MCF 10A (cell line): ENCODE data around the gene KRTAP4-11. TPM values are rescaled to one million over a fixed set of nuclear protein-coding genes. Genes with fewer than 3 reads are reported as not detected.
"Not testable (repeated sequence)": the region's sequence is repeated elsewhere in the genome, so short reads cannot be mapped to it uniquely, and the experiment has no call there.

Experiments used
- BruUV-seq: library from RNA; stranded (reverse); fragments of 400-500 nt; replicated peaks from 2 replicates; lab custom pipeline; 2021; lab: Mats Ljungman, UMichigan
- CTCF ChIA-PET: fragments of 300-600 bp; sonication (Branson Sonifier 250); formaldehyde crosslinking; extraction: SDS; loops from one replicate; lab custom pipeline; 2021; ENCODE audit warnings: antibody characterized with exemption, inconsistent platforms; lab: Yijun Ruan, JAX
- POLR2A ChIA-PET: fragments of 300-600, 350-650 bp; sonication (Branson Sonifier 250); formaldehyde crosslinking; extraction: SDS; loops from one replicate; lab custom pipeline; 2020; ENCODE audit warnings: antibody characterized with exemption, inconsistent platforms; lab: Yijun Ruan, JAX
- DNase-seq: peaks from one replicate; pipeline ENCODE4 v3.0.0-alpha.2; 2018; ENCODE audit not compliant: unreplicated experiment
- H3K27ac Mint-ChIP-seq: one replicate; pipeline ENCODE4 v1.8.0; 2022; ENCODE audit warnings: mild to moderate bottlenecking, low read depth, mixed read lengths; ENCODE audit not compliant: unreplicated experiment
- H3K27me3 Mint-ChIP-seq: one replicate; pipeline ENCODE4 v1.8.0; 2022; ENCODE audit warnings: mixed read lengths; ENCODE audit not compliant: insufficient read depth, unreplicated experiment
- H3K36me3 Mint-ChIP-seq: one replicate; pipeline ENCODE4 v1.8.0; 2022; ENCODE audit warnings: mild to moderate bottlenecking, moderate library complexity, mixed read lengths; ENCODE audit not compliant: insufficient read depth, unreplicated experiment
- H3K4me1 Mint-ChIP-seq: one replicate; pipeline ENCODE4 v1.8.0; 2022; ENCODE audit warnings: mixed read lengths; ENCODE audit not compliant: insufficient read depth, unreplicated experiment
- H3K4me3 Mint-ChIP-seq: one replicate; pipeline ENCODE4 v1.8.0; 2022; ENCODE audit warnings: mild to moderate bottlenecking, moderate library complexity, mixed read lengths; ENCODE audit not compliant: unreplicated experiment
- H3K9me3 Mint-ChIP-seq: one replicate; pipeline ENCODE4 v1.8.0; 2022; ENCODE audit warnings: mixed read lengths; ENCODE audit not compliant: unreplicated experiment
- intact Hi-C: fragments of 100-400 bp; cut with micrococcal nuclease; formaldehyde crosslinking; loops from 2 replicates; pipeline ENCODE4 v1.14.1; 2022
- total RNA-seq: library from RNA; stranded (reverse); gene quantifications from 2 replicates; pipeline ENCODE4 v1.2.3, GENCODE V29; 2022
- TF ChIP-seq, protein P1 (sequence below): fragments of 200-600 bp; IDR thresholded peaks from one replicate; pipeline ENCODE4 v1.8.0; 2022; ENCODE audit warnings: antibody characterized with exemption, mild to moderate bottlenecking; ENCODE audit not compliant: unreplicated experiment

The KRTAP4-11 gene
- total RNA-seq, 1 experiment from 2014 or later = not detected

DNA sequence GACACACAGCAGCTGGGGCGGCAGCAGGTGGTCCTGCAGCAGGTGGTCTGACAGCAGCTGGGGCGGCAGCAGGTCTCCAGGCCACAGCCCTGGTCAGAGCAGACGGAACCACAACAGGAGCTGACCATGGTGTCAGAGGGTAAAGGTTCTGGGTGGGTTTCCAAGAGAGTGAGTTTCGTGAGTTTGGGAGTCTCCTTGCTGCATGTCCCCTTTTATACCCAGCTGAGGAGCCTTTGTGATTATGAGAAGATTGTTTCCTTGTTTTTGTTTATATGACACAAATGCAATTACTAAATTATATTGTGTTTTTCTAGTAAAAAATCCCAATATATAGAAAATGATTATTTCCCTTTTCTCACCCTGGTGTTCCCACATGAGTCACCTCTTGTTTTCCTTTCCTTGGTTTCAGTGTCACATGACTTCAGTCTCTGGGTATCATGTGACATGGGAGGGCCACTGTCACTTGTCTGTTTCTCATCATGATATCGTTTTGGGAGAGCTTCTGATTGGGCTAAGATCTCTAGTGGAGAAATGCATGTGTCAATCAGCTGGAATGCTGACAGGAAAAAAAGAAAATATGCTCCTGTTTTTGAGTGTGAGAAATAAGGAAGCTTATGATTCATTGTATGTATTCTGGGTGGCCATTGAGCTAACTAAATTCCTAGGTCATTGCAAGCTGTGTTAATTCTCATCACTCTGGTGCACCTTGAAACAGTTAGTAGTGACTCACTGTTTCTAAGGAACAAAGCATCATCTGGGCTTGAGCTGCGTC is 22.4 kb upstream of the KRTAP4-11 start, which contains the start of gene KRTAP4-6:
Gene KRTAP4-6, minus strand, starts transcription at position 185 of the 772 bp plus-strand sequence. Its CDS starts 57 bp downstream, at position 128.
- Mint-ChIP-seq H3K4me1 (peaks cover 6% of the 10 kb centered on the region), H3K4me3 (no peak within 1 kb of the TSS), H3K27ac (peak within 1 kb of the TSS; percentile 3), H3K9me3 (peaks cover 27% of the 10 kb centered on the region), H3K36me3 (peaks cover 6% of the 10 kb centered on the region), H3K27me3 (no peaks in the 10 kb centered on the region)
- intact Hi-C loops = loop anchor here (2.0 kb wide), 1 partner anchor 232 kb away; no protein-coding TSS in a partner anchor
- no TSS peak for BruUV-seq
- ChIA-PET CTCF (interaction anchor here (0.6 kb wide), 1 partner anchor 523 kb away, joined by 3 read pairs; no protein-coding TSS in a partner anchor), POLR2A (interaction anchor here (0.6 to 1.7 kb wide), 6 partner anchors 9 to 972 kb away, joined by 3 to 5 read pairs (median 4); partner anchors contain the start of gene KRT32)
- TF ChIP-seq, protein P1, sequence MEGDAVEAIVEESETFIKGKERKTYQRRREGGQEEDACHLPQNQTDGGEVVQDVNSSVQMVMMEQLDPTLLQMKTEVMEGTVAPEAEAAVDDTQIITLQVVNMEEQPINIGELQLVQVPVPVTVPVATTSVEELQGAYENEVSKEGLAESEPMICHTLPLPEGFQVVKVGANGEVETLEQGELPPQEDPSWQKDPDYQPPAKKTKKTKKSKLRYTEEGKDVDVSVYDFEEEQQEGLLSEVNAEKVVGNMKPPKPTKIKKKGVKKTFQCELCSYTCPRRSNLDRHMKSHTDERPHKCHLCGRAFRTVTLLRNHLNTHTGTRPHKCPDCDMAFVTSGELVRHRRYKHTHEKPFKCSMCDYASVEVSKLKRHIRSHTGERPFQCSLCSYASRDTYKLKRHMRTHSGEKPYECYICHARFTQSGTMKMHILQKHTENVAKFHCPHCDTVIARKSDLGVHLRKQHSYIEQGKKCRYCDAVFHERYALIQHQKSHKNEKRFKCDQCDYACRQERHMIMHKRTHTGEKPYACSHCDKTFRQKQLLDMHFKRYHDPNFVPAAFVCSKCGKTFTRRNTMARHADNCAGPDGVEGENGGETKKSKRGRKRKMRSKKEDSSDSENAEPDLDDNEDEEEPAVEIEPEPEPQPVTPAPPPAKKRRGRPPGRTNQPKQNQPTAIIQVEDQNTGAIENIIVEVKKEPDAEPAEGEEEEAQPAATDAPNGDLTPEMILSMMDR = no peak
- peak; percentile 49 for DNase-seq

DNA sequence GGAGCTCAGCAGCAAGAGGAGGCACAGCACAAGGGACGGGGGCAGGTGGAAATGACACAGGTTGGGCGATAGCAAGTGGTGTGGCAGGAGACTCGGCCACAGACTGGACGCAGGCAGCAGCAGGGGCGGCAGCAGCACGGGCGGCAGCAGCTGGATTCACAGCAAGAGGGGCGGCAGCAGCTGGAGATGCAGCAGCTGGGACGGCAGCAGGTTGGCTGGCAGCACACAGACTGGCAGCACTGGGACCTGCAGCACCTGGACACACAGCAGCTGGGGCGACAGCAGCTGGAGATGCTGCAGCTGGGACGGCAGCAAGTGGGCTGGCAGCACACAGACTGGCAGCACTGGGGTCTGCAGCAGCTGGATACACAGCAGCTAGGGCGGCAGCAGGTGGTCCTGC is 21.7 kb upstream of the KRTAP4-11 start:
- not testable (repeated sequence) for BruUV-seq, H3K27ac Mint-ChIP-seq, H3K27me3 Mint-ChIP-seq, DNase-seq, H3K4me1 Mint-ChIP-seq, H3K4me3 Mint-ChIP-seq, H3K36me3 Mint-ChIP-seq
- ChIA-PET CTCF (interaction anchor here (0.6 kb wide), 2 partner anchors 283 to 523 kb away, joined by 3 read pairs; no protein-coding TSS in a partner anchor), POLR2A (interaction anchor here (0.7 to 1.7 kb wide), 2 partner anchors 8 to 444 kb away, joined by 5 read pairs; no protein-coding TSS in a partner anchor)
- intact Hi-C loops = loop anchor here (2.0 kb wide), 1 partner anchor 231 kb away; no protein-coding TSS in a partner anchor
- H3K9me3 Mint-ChIP-seq = peaks cover 27% of the 10 kb centered on the region

DNA sequence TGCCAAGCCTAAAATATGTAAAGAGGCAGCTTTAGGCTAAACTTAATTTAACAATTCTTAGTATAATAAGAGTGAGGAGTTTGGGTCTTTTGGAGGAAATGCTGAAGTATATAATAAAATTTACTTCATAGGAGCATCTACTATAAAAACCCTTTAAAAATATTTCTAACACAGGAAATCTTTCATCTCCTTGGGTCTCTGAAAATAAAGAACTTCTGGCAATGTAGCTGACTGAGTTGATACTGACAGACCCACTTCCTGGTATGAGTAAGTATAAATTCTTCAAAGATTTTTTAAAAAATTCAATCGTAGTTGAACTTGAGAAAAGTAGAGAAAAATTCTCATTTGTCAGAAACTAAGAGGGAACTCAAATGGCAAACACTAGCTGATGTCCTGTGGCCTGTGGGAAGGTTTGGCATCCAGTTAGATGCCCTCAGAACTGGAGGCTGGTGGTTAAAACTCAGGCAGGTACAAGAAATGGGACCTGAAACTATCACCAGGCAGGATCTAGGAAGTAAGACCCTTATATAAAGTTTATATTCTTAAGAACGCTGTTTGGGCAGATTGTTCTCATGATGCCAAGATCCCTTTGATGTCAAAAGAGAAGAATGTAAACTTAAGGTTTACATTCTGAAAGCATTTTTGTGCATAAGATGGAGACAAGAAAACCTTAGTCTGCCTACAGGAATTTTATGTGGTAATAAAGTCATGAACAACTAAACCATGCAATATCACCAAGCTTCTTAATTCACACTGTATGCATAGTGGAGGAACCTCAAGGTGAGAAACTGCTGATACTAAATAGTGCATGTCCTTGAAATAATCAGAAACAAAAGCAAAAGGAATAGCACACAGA is 15.9 kb upstream of the KRTAP4-11 start:
- no peak overlapping the region for H3K27ac Mint-ChIP-seq
- H3K9me3 Mint-ChIP-seq = peaks cover 20% of the 10 kb centered on the region
- TF ChIP-seq, protein P1 = no peak
- H3K4me1 Mint-ChIP-seq = peaks cover 9% of the 10 kb centered on the region
- intact Hi-C loops = no loop called here
- no TSS peak for BruUV-seq
- H3K4me3 Mint-ChIP-seq = no peak overlapping the region
- ChIA-PET POLR2A (no interaction called here), CTCF (no interaction called here)
- DNase-seq = no peak
- no peaks in the 10 kb centered on the region for H3K27me3 Mint-ChIP-seq
- H3K36me3 Mint-ChIP-seq = no peaks in the 10 kb centered on the region

DNA sequence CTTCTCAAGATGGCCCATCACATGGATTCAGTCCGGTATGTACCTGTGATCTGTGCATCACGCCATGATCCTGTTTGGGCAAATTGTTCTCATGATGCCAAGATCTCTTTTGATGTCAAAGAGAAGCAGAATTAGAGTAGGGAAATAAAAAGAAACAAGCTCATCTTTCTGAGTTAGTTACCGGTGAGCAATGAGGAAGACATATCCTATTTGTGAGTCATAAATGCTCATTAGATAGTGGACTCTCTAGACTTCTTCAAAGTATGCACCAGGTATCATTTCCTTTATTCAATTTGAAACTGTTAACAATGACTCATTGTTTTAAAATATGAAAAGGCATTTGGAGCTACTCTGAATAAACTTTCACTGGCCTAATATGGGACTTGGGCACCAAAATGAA is 13.8 kb upstream of the KRTAP4-11 start:
- H3K27ac Mint-ChIP-seq = no peak overlapping the region
- POLR2A ChIA-PET = interaction anchor here (0.5 to 1.2 kb wide), 2 partner anchors 9 to 145 kb away, joined by 3 to 5 read pairs; partner anchors contain the start of gene KRTAP4-6

More for the DNA sequence above, 13.8 kb upstream of the KRTAP4-11 start:
- intact Hi-C loops = no loop called here
- Mint-ChIP-seq H3K36me3 (no peaks in the 10 kb centered on the region), H3K9me3 (peaks cover 15% of the 10 kb centered on the region), H3K4me3 (no peak overlapping the region), H3K4me1 (peaks cover 9% of the 10 kb centered on the region), H3K27me3 (no peaks in the 10 kb centered on the region)
- CTCF ChIA-PET = interaction anchor here (0.6 kb wide), 1 partner anchor 458 kb away, joined by 3 read pairs; no protein-coding TSS in a partner anchor
- TF ChIP-seq, protein P1 = no peak
- DNase-seq = peak; percentile 6
- BruUV-seq = no TSS peak
